BJ (cell line): Measurements from ENCODE around the gene CTSL. TPM values are rescaled to one million over a fixed set of nuclear protein-coding genes. Genes with fewer than 3 reads are reported as not detected.

Source experiments
- CTCF ChIA-PET: fragments of 350-600 bp; formaldehyde crosslinking; extraction: SDS; loops from one replicate; lab custom pipeline; 2021; ENCODE audit warnings: antibody characterized with exemption, inconsistent platforms; lab: Yijun Ruan, JAX
- POLR2A ChIA-PET: fragments of 300-600 bp; sonication (Branson Sonifier 250); formaldehyde crosslinking; extraction: SDS; loops from one replicate; lab custom pipeline; 2021; ENCODE audit warnings: antibody characterized with exemption; lab: Charles Lee
- DNase-seq: peaks from one replicate; pipeline ENCODE4 v3.0.0-alpha.2; 2011; ENCODE audit warnings: low read depth
- H3K27me3 ChIP-seq: 2 replicates; pipeline ENCODE4 v1.6.0; 2011; ENCODE audit warnings: low read length; ENCODE audit not compliant: control insufficient read depth, insufficient read depth
- H3K36me3 ChIP-seq: 2 replicates; pipeline ENCODE4 v1.5.1; 2011; ENCODE audit warnings: low read length; ENCODE audit not compliant: control insufficient read depth, insufficient read depth
- H3K4me3 ChIP-seq: 2 replicates; pipeline ENCODE4 v1.5.1; 2011; ENCODE audit warnings: low read depth, mild to moderate bottlenecking, control low read depth, low read length
- polyA plus RNA-seq: library from polyadenylated mRNA; depleted of rRNA; stranded (reverse); fragments of >200 nt; gene quantifications from 2 replicates; pipeline ENCODE4 v1.2.3, GENCODE V29; 2011
- TF ChIP-seq, protein P1 (sequence below): IDR thresholded peaks from 2 replicates; pipeline ENCODE4 v1.5.1; 2011; ENCODE audit warnings: low read depth, mild to moderate bottlenecking, control low read depth, inconsistent platforms, low read length, moderate library complexity; ENCODE audit not compliant: insufficient read depth

The CTSL gene
- polyA plus RNA-seq, 1 experiment = 146 TPM

DNA sequence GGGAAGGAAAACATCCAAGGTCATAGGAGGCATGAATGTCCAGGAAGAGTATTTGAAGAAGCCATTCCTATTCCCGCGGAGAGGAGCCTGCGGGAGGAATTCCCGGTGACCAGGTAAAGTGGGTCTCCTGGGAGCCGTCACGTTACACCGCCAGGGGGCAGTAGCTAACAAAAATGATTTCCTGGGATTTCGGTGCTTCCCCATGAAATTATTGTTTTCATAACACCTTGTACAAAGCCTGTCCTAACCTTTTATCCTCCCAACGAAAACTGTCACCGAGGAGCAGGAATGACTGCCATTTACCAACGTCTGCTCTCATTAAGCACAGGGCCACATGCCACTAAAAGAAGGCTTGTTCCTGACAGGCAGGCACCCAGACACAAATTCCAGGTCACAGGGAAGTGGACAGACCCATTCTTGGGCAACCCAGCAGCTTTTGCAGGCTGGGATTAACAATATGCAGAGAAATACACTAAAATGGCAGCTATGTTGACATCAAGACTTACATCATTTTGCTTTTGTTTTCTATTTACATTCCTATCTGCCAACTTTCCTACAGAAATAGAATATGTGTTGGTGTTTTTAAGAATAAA lies 41.2 kb upstream of the CTSL start:
- ChIA-PET CTCF (interaction anchor here (0.6 to 4.5 kb wide), 25 partner anchors 10 to 1360 kb away, joined by 3 to 55 read pairs (median 4); partner anchors contain the start of gene CTSL), POLR2A (no interaction called here)
- no peaks in the 10 kb centered on the region for H3K36me3 ChIP-seq
- DNase-seq = no peak
- H3K27me3 ChIP-seq = no peaks in the 10 kb centered on the region
- H3K4me3 ChIP-seq = no peak overlapping the region
- TF ChIP-seq, protein P1, sequence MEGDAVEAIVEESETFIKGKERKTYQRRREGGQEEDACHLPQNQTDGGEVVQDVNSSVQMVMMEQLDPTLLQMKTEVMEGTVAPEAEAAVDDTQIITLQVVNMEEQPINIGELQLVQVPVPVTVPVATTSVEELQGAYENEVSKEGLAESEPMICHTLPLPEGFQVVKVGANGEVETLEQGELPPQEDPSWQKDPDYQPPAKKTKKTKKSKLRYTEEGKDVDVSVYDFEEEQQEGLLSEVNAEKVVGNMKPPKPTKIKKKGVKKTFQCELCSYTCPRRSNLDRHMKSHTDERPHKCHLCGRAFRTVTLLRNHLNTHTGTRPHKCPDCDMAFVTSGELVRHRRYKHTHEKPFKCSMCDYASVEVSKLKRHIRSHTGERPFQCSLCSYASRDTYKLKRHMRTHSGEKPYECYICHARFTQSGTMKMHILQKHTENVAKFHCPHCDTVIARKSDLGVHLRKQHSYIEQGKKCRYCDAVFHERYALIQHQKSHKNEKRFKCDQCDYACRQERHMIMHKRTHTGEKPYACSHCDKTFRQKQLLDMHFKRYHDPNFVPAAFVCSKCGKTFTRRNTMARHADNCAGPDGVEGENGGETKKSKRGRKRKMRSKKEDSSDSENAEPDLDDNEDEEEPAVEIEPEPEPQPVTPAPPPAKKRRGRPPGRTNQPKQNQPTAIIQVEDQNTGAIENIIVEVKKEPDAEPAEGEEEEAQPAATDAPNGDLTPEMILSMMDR = peak; percentile 77

DNA sequence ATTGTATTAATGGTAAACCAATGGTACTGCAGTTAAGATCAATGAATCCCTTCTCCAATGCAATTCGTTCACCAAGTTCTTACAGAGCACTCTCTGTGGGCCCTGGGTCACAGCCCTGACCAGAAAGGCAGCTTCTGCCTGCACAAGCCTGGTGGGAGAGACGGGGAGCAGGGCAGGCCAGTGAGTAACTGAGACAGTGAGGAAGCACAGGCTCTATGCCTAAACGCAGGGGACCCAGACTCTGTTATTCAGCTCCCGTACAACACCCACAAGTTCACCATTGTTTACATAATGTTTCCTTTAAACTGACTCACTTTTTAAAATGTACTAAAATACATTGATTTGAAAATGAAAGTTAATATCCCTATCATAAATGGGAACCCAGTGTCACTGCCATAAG lies 40.5 kb upstream of the CTSL start:
- ChIA-PET CTCF (interaction anchor here (0.8 to 4.5 kb wide), 13 partner anchors 10 to 1361 kb away, joined by 3 to 55 read pairs (median 4); partner anchors contain the start of gene CTSL), POLR2A (no interaction called here)
- TF ChIP-seq, protein P1 = no peak
- H3K27me3 ChIP-seq = no peaks in the 10 kb centered on the region
- DNase-seq = no peak
- no peaks in the 10 kb centered on the region for H3K36me3 ChIP-seq
- no peak overlapping the region for H3K4me3 ChIP-seq

DNA sequence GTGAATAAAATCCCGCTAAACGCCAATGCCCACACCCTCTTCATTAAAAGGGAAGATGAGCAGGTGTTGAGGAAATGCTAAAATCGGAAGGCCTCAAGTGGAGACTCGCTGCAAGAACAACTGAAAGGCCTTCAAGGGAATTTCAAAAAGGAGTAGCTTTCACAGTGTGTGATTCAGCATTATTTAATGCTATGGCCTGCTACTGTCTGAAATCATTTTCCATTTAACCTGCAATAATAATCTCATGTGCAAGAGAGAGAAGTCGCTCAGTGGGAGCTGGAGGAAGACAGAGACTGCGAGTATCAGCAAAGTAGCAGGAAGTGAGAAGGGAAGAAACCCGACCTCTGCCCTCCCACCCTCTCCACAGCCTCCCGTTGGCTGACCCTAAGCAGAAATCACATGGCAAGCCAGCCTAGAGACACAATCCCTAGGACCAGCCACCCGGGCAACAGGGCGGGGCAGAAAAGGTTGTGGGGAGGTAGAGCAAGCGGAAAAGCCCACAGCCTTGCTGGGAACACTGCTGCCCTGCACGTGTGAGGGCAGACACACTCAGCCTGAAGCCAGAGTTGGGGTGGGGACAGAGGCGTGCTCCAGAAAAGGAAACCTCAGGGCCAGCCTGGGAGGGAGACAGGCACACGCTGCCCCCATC lies 39.9 kb upstream of the CTSL start:
- ChIA-PET CTCF (interaction anchor here (1.1 to 4.5 kb wide), 7 partner anchors 9 to 1361 kb away, joined by 3 to 55 read pairs (median 19); partner anchors contain the start of gene CTSL), POLR2A (no interaction called here)
- H3K36me3 ChIP-seq = no peaks in the 10 kb centered on the region
- H3K4me3 ChIP-seq = no peak overlapping the region
- TF ChIP-seq, protein P1 = no peak
- DNase-seq = no peak
- H3K27me3 ChIP-seq = no peaks in the 10 kb centered on the region

DNA sequence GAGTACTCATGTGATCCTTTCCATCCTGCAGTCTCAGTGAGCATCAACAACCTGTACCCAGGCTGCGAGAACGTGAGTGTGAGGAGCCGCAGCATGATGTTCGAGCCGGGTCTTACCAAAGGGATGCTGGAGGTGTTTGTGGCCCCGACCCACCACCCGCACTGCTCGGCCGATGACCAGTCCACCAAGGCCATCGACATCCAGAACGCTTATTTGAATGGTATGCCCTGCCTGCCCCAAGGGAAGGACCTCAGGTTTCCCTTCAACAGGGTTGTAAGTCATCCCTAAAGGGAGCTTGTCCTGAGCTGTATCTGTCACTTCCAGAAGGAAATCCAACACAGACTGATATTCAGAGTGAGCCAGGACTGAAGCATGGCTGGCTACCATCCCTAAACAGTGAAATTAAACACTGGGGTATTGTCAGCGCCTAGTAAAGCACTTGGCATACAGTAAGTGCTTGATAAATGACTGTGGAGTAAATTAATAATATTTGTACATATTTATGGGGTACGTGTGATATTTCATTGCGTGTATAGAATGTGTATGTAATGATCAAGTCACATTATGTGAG lies 39.3 kb upstream of the CTSL start:
- Histone ChIP-seq H3K27me3 (no peaks in the 10 kb centered on the region), H3K4me3 (no peak overlapping the region), H3K36me3 (no peaks in the 10 kb centered on the region)
- ChIA-PET CTCF (interaction anchor here (0.6 to 4.5 kb wide), 5 partner anchors 9 to 344 kb away, joined by 3 to 55 read pairs (median 8); no protein-coding TSS in a partner anchor), POLR2A (no interaction called here)
- DNase-seq = no peak
- TF ChIP-seq, protein P1 = no peak

DNA sequence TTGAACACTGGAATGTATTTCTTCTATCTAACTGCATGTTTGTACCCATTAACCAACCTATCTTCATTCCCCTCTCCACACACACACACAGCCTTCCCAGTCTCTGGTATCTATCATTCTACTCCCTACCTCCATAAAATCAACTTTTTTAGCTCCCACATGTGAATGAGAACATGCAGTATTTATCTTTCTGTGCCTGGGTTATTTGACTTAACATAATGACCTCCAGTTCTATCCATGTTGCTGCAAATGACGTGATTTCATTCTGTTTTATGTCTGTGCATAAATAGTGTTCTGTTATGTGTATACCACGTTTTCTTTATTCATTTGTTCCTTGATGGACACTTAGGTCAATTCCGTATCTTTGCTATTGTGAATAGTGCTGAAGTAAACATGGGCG lies 38.7 kb upstream of the CTSL start:
- ChIA-PET CTCF (interaction anchor here (0.6 to 2.0 kb wide), 2 partner anchors 10 to 345 kb away, joined by 3 to 4 read pairs; no protein-coding TSS in a partner anchor), POLR2A (no interaction called here)
- TF ChIP-seq, protein P1 = no peak
- no peak for DNase-seq
- Histone ChIP-seq H3K27me3 (no peaks in the 10 kb centered on the region), H3K36me3 (no peaks in the 10 kb centered on the region), H3K4me3 (no peak overlapping the region)
